ENCODE results near the gene CACTIN. TPM values are rescaled to one million over a fixed set of nuclear protein-coding genes. Genes with fewer than 3 reads are reported as not detected.
"Not testable (repeated sequence)": the region's sequence is repeated elsewhere in the genome, so short reads cannot be mapped to it uniquely, and the experiment has no call there.

CACTIN gene
- total RNA-seq (2014; rRNA removed; shearing (Covaris generic)), result 23.0 and 34.6 TPM in 2 replicates

GRCh38 chr19:3626473-3627350 lies at the start of gene CACTIN:
CACTIN (minus strand) TSS chr19:3626790; CDS start chr19:3626762, 28 bp downstream.
- peak; percentile 98 for DNase-seq (ENCODE audit: low spot score)

- no peak for DNase-seq (ENCODE audit: low spot score)
Observed at GRCh38 chr19:3674784-3675543, 48.4 kb upstream of the CACTIN start.

- no peak for DNase-seq (ENCODE audit: low spot score)
Observed at GRCh38 chr19:3673506-3674439, 47.2 kb upstream of the CACTIN start.

GRCh38 chr19:3672993-3673392 lies 46.4 kb upstream of the CACTIN start:
- DNase-seq (ENCODE audit: low spot score), result no peak

- no peak for DNase-seq (ENCODE audit: low spot score)
Observed at GRCh38 chr19:3672575-3672948, 46.0 kb upstream of the CACTIN start.

- DNase-seq (ENCODE audit: low spot score), result no peak
Observed at GRCh38 chr19:3671680-3672574, 45.3 kb upstream of the CACTIN start.

- peak; percentile 43 for DNase-seq (ENCODE audit: low spot score)
Observed at GRCh38 chr19:3670796-3671679, 44.4 kb upstream of the CACTIN start.

GRCh38 chr19:3669947-3670795 lies 43.6 kb upstream of the CACTIN start:
- DNase-seq (ENCODE audit: low spot score), result peak; percentile 88

GRCh38 chr19:3669082-3669946 lies 42.7 kb upstream of the CACTIN start:
- DNase-seq (ENCODE audit: low spot score), result no peak

- DNase-seq (ENCODE audit: low spot score), result no peak
Observed at GRCh38 chr19:3668331-3669081, 41.9 kb upstream of the CACTIN start.

- DNase-seq (ENCODE audit: low spot score), result no peak
Observed at GRCh38 chr19:3667766-3668165, 41.2 kb upstream of the CACTIN start.

GRCh38 chr19:3667037-3667638 lies 40.5 kb upstream of the CACTIN start:
- DNase-seq (ENCODE audit: low spot score), result no peak

GRCh38 chr19:3666545-3666856 lies 39.9 kb upstream of the CACTIN start:
- DNase-seq (ENCODE audit: low spot score), result not testable (repeated sequence)

GRCh38 chr19:3665681-3666544 lies 39.3 kb upstream of the CACTIN start:
- DNase-seq (ENCODE audit: low spot score), result no peak

GRCh38 chr19:3664879-3665642 lies 38.5 kb upstream of the CACTIN start:
- no peak for DNase-seq (ENCODE audit: low spot score)
